HepG2 (cell line): ENCODE data around the gene OR10H2. TPM values are rescaled to one million over a fixed set of nuclear protein-coding genes. Genes with fewer than 3 reads are reported as not detected.

Experiments
- ATAC-seq: fragments of 200-7000 bp; cut with Tn5 transposase; 3 replicates; pipeline ENCODE4 v1.9.1; 2020; ENCODE audit warnings: mild to moderate bottlenecking, moderate library complexity
- BruUV-seq: library from RNA; stranded (reverse); fragments of 400-500 nt; replicated peaks from 2 replicates; lab custom pipeline; 2021; lab: Mats Ljungman, UMichigan
- CTCF ChIA-PET: fragments of 300-600 bp; formaldehyde crosslinking; extraction: SDS; loops from one replicate; lab custom pipeline; 2021; ENCODE audit warnings: low total read pairs, inconsistent platforms, low intra/inter-chr PET ratio; lab: Yijun Ruan, JAX
- POLR2A ChIA-PET: fragments of 350-600 bp; sonication (Branson Sonifier 250); formaldehyde crosslinking; loops from one replicate; lab custom pipeline; 2020; ENCODE audit warnings: antibody characterized with exemption, inconsistent platforms; lab: Yijun Ruan, JAX
- DNase-seq: peaks from one replicate; pipeline ENCODE4 v3.0.0-alpha.2; 2015; ENCODE audit warnings: low spot score
- FAIRE-seq: peaks from 3 replicates; lab custom pipeline; 2011; peaks lifted over from hg19 to GRCh38; lab: Jason Lieb, UNC
- H2AFZ ChIP-seq: one replicate; pipeline ENCODE4 v1.6.1; 2011; ENCODE audit warnings: low read length, inconsistent platforms
- H3K27ac ChIP-seq: fragments of 300-600 bp; 3 replicates; pipeline ENCODE4 v1.8.0; 2011; ENCODE audit warnings: mixed run types, mild to moderate bottlenecking, mixed read lengths, low read length, inconsistent platforms; ENCODE audit not compliant: insufficient read depth; ENCODE audit errors: extremely low read length
- H3K27me3 ChIP-seq, 2 experiments: fragments of 200-600 bp in 1 of 2; 2 replicates in 1 of 2; 3 replicates in 1 of 2; pipeline versions ENCODE4 v1.6.0 to v1.8.0; 2011; ENCODE audit warnings: low read length in 2 of 2, mild to moderate bottlenecking in 2 of 2, moderate library complexity in 2 of 2, inconsistent platforms in 1 of 2; ENCODE audit not compliant: insufficient read depth in 2 of 2, control insufficient read depth in 1 of 2
- H3K36me3 ChIP-seq, 2 experiments: fragments of 200-600 bp in 1 of 2; replicated peaks in 1 of 2; 2 replicates in 1 of 2; 3 replicates in 1 of 2; pipeline versions ENCODE4 v1.5.1 to v1.8.0; 2011; ENCODE audit warnings: low read length in 2 of 2, inconsistent platforms in 1 of 2; ENCODE audit not compliant: insufficient read depth in 2 of 2, control insufficient read depth in 1 of 2
- H3K4me1 ChIP-seq: 2 replicates; pipeline ENCODE4 v1.5.1; 2012; ENCODE audit warnings: low read length, inconsistent platforms; ENCODE audit not compliant: insufficient read depth
- H3K4me2 ChIP-seq: 2 replicates; pipeline ENCODE4 v1.6.0; 2011; ENCODE audit warnings: low read depth, low read length, inconsistent platforms
- H3K4me3 ChIP-seq, 3 experiments: fragments of 200-600 bp in 1 of 3; sonication (generic), shearing (Covaris generic) in 1 of 3; replicated peaks in 1 of 3; 2 replicates each; pipeline ENCODE4 v1.5.1; 2011 to 2016; ENCODE audit warnings: low read length in 3 of 3, inconsistent platforms in 2 of 3, low read depth in 2 of 3, mild to moderate bottlenecking in 2 of 3, control low read depth in 1 of 3, mixed read lengths in 1 of 3; ENCODE audit not compliant: insufficient read depth in 1 of 3
- H3K79me2 ChIP-seq: one replicate; pipeline ENCODE4 v1.6.1; 2011; ENCODE audit warnings: low read length, inconsistent platforms; ENCODE audit not compliant: insufficient read depth
- H3K9ac ChIP-seq: 2 replicates; pipeline ENCODE4 v1.6.0; 2011; ENCODE audit warnings: mild to moderate bottlenecking, low read depth, low read length, inconsistent platforms; ENCODE audit not compliant: insufficient read depth
- H3K9me3 ChIP-seq: 2 replicates; pipeline ENCODE4 v1.5.1; 2012; ENCODE audit warnings: mild to moderate bottlenecking, low read length
- H4K20me1 ChIP-seq: 2 replicates; pipeline ENCODE4 v1.6.0; 2011; ENCODE audit warnings: inconsistent platforms, mild to moderate bottlenecking, low read length, moderate library complexity; ENCODE audit not compliant: insufficient read depth
- ATAD3A ChIP-seq: sonication (generic); formaldehyde crosslinking; IDR thresholded peaks from 2 replicates; pipeline ENCODE4 v1.4.0; 2020; ENCODE audit warnings: missing genetic modification reagents
- CEBPB ChIP-seq: IDR thresholded peaks from 2 replicates; pipeline ENCODE4 v1.6.1; 2011; ENCODE audit warnings: low read depth, low read length, improper control_type of control experiment, borderline replicate concordance
- CREBL2 ChIP-seq: sonication (generic); formaldehyde crosslinking; IDR thresholded peaks from 2 replicates; pipeline ENCODE4 v1.8.1; 2023; ENCODE audit warnings: missing genetic modification reagents, mild to moderate bottlenecking, borderline replicate concordance
- MTF2 ChIP-seq: sonication (generic); formaldehyde crosslinking; IDR thresholded peaks from 2 replicates; pipeline ENCODE4 v1.5.0; 2020; ENCODE audit warnings: missing genetic modification reagents, borderline replicate concordance
- MYPOP ChIP-seq: sonication (generic); formaldehyde crosslinking; IDR thresholded peaks from 2 replicates; pipeline ENCODE4 v1.8.1; 2023; ENCODE audit warnings: mild to moderate bottlenecking, moderate library complexity, missing genetic modification reagents
- PLSCR1 ChIP-seq: sonication (generic); formaldehyde crosslinking; IDR thresholded peaks from 2 replicates; pipeline ENCODE4 v1.5.0; 2020; ENCODE audit warnings: missing genetic modification reagents, mild to moderate bottlenecking, borderline replicate concordance
- POLR2A ChIP-seq, 2 experiments: IDR thresholded peaks; 2 replicates each; pipeline ENCODE4 v1.6.1; 2011; ENCODE audit warnings: low read depth in 2 of 2, low read length in 2 of 2, mild to moderate bottlenecking in 1 of 2, moderate library complexity in 1 of 2; ENCODE audit not compliant: insufficient read depth in 1 of 2
- PREB ChIP-seq: sonication (generic); formaldehyde crosslinking; IDR thresholded peaks from 2 replicates; pipeline ENCODE4 v1.4.0; 2020; ENCODE audit warnings: missing genetic modification reagents
- THRA ChIP-seq: sonication (generic); formaldehyde crosslinking; IDR thresholded peaks from 2 replicates; pipeline ENCODE4 v1.4.0; 2020; ENCODE audit warnings: missing genetic modification reagents, borderline replicate concordance
- WIZ ChIP-seq: sonication (generic); formaldehyde crosslinking; IDR thresholded peaks from 2 replicates; pipeline ENCODE4 v1.5.1; 2020; ENCODE audit warnings: mild to moderate bottlenecking, missing genetic modification reagents
- ZBTB33 ChIP-seq: sonication (generic); formaldehyde crosslinking; IDR thresholded peaks from 2 replicates; pipeline ENCODE4 v1.4.0; 2020; ENCODE audit warnings: missing genetic modification reagents
- ZFP90 ChIP-seq: sonication (generic); formaldehyde crosslinking; IDR thresholded peaks from 2 replicates; pipeline ENCODE4 v1.8.0; 2022; ENCODE audit warnings: missing genetic modification reagents, mild to moderate bottlenecking, inconsistent platforms, borderline replicate concordance
- ZIK1 ChIP-seq: sonication (generic); formaldehyde crosslinking; IDR thresholded peaks from 2 replicates; pipeline ENCODE4 v1.5.0; 2020; ENCODE audit warnings: mild to moderate bottlenecking, low read depth, missing genetic modification reagents, borderline replicate concordance
- ZNF354B ChIP-seq: sonication (generic); formaldehyde crosslinking; IDR thresholded peaks from 2 replicates; pipeline ENCODE4 v1.8.0; 2022; ENCODE audit warnings: mild to moderate bottlenecking, missing genetic modification reagents
- ZNF891 ChIP-seq: sonication (generic); formaldehyde crosslinking; IDR thresholded peaks from 2 replicates; pipeline ENCODE4 v1.5.0; 2020; ENCODE audit warnings: mild to moderate bottlenecking, missing genetic modification reagents
- WGBS: methylation state at CpG from one replicate; pipeline ENCODE4 v1.1.6; 2017; ENCODE audit warnings: low lambda C conversion rate; 5-methylcytosine and 5-hydroxymethylcytosine counted together
- in situ Hi-C: cut with HindIII; loops from 2 replicates; pipeline ENCODE4 v1.10.0; 2017; ENCODE audit warnings: low pct_unique_long_range_greater_than_20kb; ENCODE audit not compliant: extremely low pct_ligation_motif_present
- intact Hi-C: fragments of 100-400 bp; cut with micrococcal nuclease; formaldehyde crosslinking; loops from one replicate; pipeline ENCODE4 v1.10.0; 2022; ENCODE audit not compliant: unreplicated experiment
- polyA plus RNA-seq, 8 experiments: library from polyadenylated mRNA; depleted of rRNA in 3 of 8; stranded (reverse) in 7 of 8; unstranded in 1 of 8; fragments of >200 nt; fragmentation: Illumina TruSeq in 4 of 8; extraction: Trizol in 4 of 8; gene quantifications; 2 replicates each; pipeline versions ENCODE4 v1.2.1 to v1.2.3, GENCODE V29; 2011 to 2016; ENCODE audit warnings: low read depth in 4 of 8, missing spikeins in 1 of 8, mixed read lengths in 1 of 8; ENCODE audit not compliant: insufficient read depth in 1 of 8
- total RNA-seq, 5 experiments: library from RNA; depleted of rRNA; stranded (reverse); fragments of >200 nt; fragmentation: Illumina TruSeq; extraction: Trizol; gene quantifications; 2 replicates each; pipeline ENCODE4 v1.2.3, GENCODE V29; 2016; ENCODE audit warnings: low read depth in 1 of 5

Gene OR10H2
- total and polyA plus RNA-seq, 2 of the 13 experiments (the other 11 are each of a cell fraction or from before 2014, with no cell fraction given): not detected

- H2AFZ ChIP-seq: no peak overlapping the region
- H3K79me2 ChIP-seq: no peaks in the 10 kb centered on the region
- no peak for TF ChIP-seq THRA (CRISPR knock-in tag)
- no peak for TF ChIP-seq ZIK1 (CRISPR knock-in tag)
- no peak for TF ChIP-seq PREB
- no peak for TF ChIP-seq ZNF891 (CRISPR knock-in tag)
- TF ChIP-seq ZNF354B (CRISPR knock-in tag): no peak
- TF ChIP-seq WIZ: no peak
- TF ChIP-seq CREBL2 (CRISPR knock-in tag): no peak
- no peak for TF ChIP-seq POLR2A (IDR thresholded peaks at IDR 0.05; ENCODE audit: insufficient read depth in 1 of 2, low read depth in 2 of 2, low read length in 2 of 2)
- TF ChIP-seq ZFP90 (CRISPR knock-in tag): no peak
- no peak for TF ChIP-seq PLSCR1 (CRISPR knock-in tag)
- TF ChIP-seq CEBPB: no peak
- TF ChIP-seq MYPOP (CRISPR knock-in tag): no peak
- TF ChIP-seq ZBTB33 (CRISPR knock-in tag): no peak
- no peak for TF ChIP-seq MTF2
- no peak for TF ChIP-seq ATAD3A (CRISPR knock-in tag)
- no peaks in the 10 kb centered on the region for H3K4me1 ChIP-seq
- in situ Hi-C loops (no loop called here), intact Hi-C loops (no loop called here)
- POLR2A ChIA-PET: no interaction called here
- FAIRE-seq: no peak
- WGBS: 2% methylated on average over 1 of the region's 1 CpG
- H3K36me3 ChIP-seq: no peaks in the 10 kb centered on the region
- no peaks in the 10 kb centered on the region for H3K27me3 ChIP-seq
- BruUV-seq: no TSS peak
- H3K27ac ChIP-seq: no peak overlapping the region
- DNase-seq: no peak
- CTCF ChIA-PET: no interaction called here
- H3K4me3 ChIP-seq: no peak overlapping the region
- no peak overlapping the region for H3K9ac ChIP-seq
- H3K4me2 ChIP-seq: no peak overlapping the region
- ATAC-seq: no peak
- no peaks in the 10 kb centered on the region for H3K9me3 ChIP-seq
- H4K20me1 ChIP-seq: no peaks in the 10 kb centered on the region
Observed at GRCh38 chr19:15740785-15741184, 13.0 kb downstream of the OR10H2 start.
